GM13977 (cell line): Measurements from ENCODE around the gene PHF19.

Experiments
- DNase-seq: peaks from one replicate; pipeline ENCODE4 v3.0.0; 2012; ENCODE audit warnings: low spot score
- CTCF ChIP-seq: IDR thresholded peaks from 2 replicates; pipeline ENCODE4 v1.5.1; 2012; ENCODE audit warnings: mild to moderate bottlenecking, control low read depth; ENCODE audit not compliant: insufficient read depth; ENCODE audit errors: extremely low read depth, missing control alignments
- in situ Hi-C: fragments of 300-500 bp; cut with MboI; formaldehyde crosslinking; loops from one replicate; pipeline ENCODE4 v1.12.0; 2022; ENCODE audit warnings: low sequenced_read_pairs, low pct_unique_long_range_greater_than_20kb, mixed read lengths, inconsistent platforms; ENCODE audit not compliant: unreplicated experiment

Gene PHF19

GRCh38 chr9:120862452-120862851, 14.5 kb downstream of the PHF19 start:
- in situ Hi-C loops = no loop called here
- no peak for DNase-seq
- no peak for TF ChIP-seq CTCF

GRCh38 chr9:120861935-120862334, 15.1 kb downstream of the PHF19 start:
- DNase-seq = no peak
- no peak for TF ChIP-seq CTCF
- in situ Hi-C loops = no loop called here

GRCh38 chr9:120860083-120860482, 16.9 kb downstream of the PHF19 start:
- no peak for TF ChIP-seq CTCF
- no peak for DNase-seq
- in situ Hi-C loops = no loop called here

DNA sequence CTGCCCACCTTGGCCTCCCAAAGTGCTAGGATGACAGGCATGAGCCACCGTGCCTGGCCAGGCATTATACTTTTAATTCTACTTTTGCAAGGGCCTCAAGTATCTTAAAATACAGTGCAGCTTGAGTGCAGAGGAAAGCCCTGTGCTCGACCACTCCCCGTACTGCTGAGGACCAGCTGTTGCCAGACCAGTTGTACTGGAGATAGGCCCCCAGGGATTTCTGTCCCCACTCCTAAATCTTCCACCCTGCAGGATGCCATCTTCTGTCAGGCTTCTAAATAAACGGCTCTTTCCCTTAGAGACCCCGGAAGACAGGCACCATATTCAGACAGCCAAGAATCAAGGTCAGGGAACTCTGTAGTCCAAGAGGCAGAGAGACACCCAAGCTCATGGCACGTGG, 17.6 kb downstream of the PHF19 start:
- no peak for TF ChIP-seq CTCF
- in situ Hi-C loops = no loop called here
- no peak for DNase-seq

- no peak for DNase-seq
- in situ Hi-C loops = no loop called here
- TF ChIP-seq CTCF = no peak
These were observed 19.1 kb downstream of the PHF19 start for GRCh38 chr9:120857902-120858301.

GRCh38 chr9:120857481-120857880, 19.5 kb downstream of the PHF19 start:
- TF ChIP-seq CTCF = no peak
- in situ Hi-C loops = no loop called here
- DNase-seq = no peak

- no peak for TF ChIP-seq CTCF
- in situ Hi-C loops = no loop called here
- no peak for DNase-seq
These were observed 20.3 kb downstream of the PHF19 start for GRCh38 chr9:120856700-120857099.
